ENCODE results near the gene CABP1.

- TF ChIP-seq POLR2AphosphoS5 (IDR thresholded peaks at IDR 0.05; ENCODE audit: low read depth, low read length) (no peak), SIN3A (IDR thresholded peaks at IDR 0.05; ENCODE audit: borderline replicate concordance, insufficient read depth, low read length) (no peak)
These were observed 25.6 kb upstream of the CABP1 start for GRCh38 chr12:120614848-120615247.

Measured in PFSK-1 (cell line).